Activated naive CD8-positive, alpha-beta T cell treated with anti-CD3 and anti-CD28 coated beads, Interleukin-2, amount 50 U/mL, for 24 hours (primary cell): Measurements from ENCODE around the gene NRM.
A peak's percentile ranks its signal among the peaks of the same experiment; 100 is the strongest.

Experiments
- ATAC-seq: fragments of 150-1000 bp; cut with Tn5 transposase; one replicate; pipeline ENCODE4 v1.10.0; 2021
- DNase-seq: peaks from one replicate; pipeline ENCODE4 v3.0.0; 2021
- H3K27ac Mint-ChIP-seq: one replicate; pipeline ENCODE4 v1.8.0; 2021; ENCODE audit warnings: mild to moderate bottlenecking, mixed read lengths
- H3K27me3 Mint-ChIP-seq: one replicate; pipeline ENCODE4 v1.8.0; 2021; ENCODE audit warnings: mixed read lengths
- H3K36me3 Mint-ChIP-seq: one replicate; pipeline ENCODE4 v1.8.0; 2021; ENCODE audit warnings: low read depth, mixed read lengths
- H3K4me1 Mint-ChIP-seq: one replicate; pipeline ENCODE4 v1.8.0; 2021; ENCODE audit warnings: mixed read lengths
- H3K4me3 Mint-ChIP-seq: one replicate; pipeline ENCODE4 v1.8.0; 2021; ENCODE audit warnings: mild to moderate bottlenecking, moderate library complexity, mixed read lengths
- H3K9me3 Mint-ChIP-seq: one replicate; pipeline ENCODE4 v1.8.0; 2021; ENCODE audit warnings: mixed read lengths

Gene NRM

GRCh38 chr6:30686908-30687658 is 3.7 kb downstream of the NRM start:
- Mint-ChIP-seq H3K4me1 (peaks cover 47% of the 10 kb centered on the region), H3K36me3 (peaks cover 40% of the 10 kb centered on the region), H3K27me3 (no peaks in the 10 kb centered on the region), H3K9me3 (no peaks in the 10 kb centered on the region), H3K27ac (peak overlapping the region; percentile 99), H3K4me3 (peak overlapping the region; percentile 100)
- DNase-seq (peak; percentile 89), ATAC-seq (peak; percentile 33)

GRCh38 chr6:30686009-30686907 is 4.5 kb downstream of the NRM start, which contains the start of gene PPP1R18:
Gene PPP1R18, minus strand, starts transcription at chr6:30686645. Its CDS starts 627 bp downstream, at chr6:30686018.
- peak within 1 kb of the TSS; percentile 100 for H3K4me3 Mint-ChIP-seq
- peaks cover 44% of the 10 kb centered on the region for H3K4me1 Mint-ChIP-seq
- H3K27ac Mint-ChIP-seq = peak within 1 kb of the TSS; percentile 99
- H3K36me3 Mint-ChIP-seq = peaks cover 47% of the 10 kb centered on the region
- ATAC-seq (peak; percentile 34), DNase-seq (peak; percentile 88)
- H3K9me3 Mint-ChIP-seq = no peaks in the 10 kb centered on the region
- H3K27me3 Mint-ChIP-seq = no peaks in the 10 kb centered on the region

- Mint-ChIP-seq H3K4me1 (peaks cover 43% of the 10 kb centered on the region), H3K36me3 (peaks cover 56% of the 10 kb centered on the region), H3K27me3 (no peaks in the 10 kb centered on the region), H3K27ac (peak overlapping the region; percentile 99), H3K9me3 (no peaks in the 10 kb centered on the region), H3K4me3 (peak overlapping the region; percentile 100)
- peak; percentile 29 for DNase-seq
- ATAC-seq = no peak
These were observed 5.4 kb downstream of the NRM start for GRCh38 chr6:30685157-30686008.

- peak overlapping the region; percentile 99 for H3K27ac Mint-ChIP-seq
- ATAC-seq (no peak), DNase-seq (peak; percentile 63)
- peaks cover 64% of the 10 kb centered on the region for H3K36me3 Mint-ChIP-seq
- H3K9me3 Mint-ChIP-seq = no peaks in the 10 kb centered on the region
- H3K4me1 Mint-ChIP-seq = peaks cover 43% of the 10 kb centered on the region
- peak overlapping the region; percentile 100 for H3K4me3 Mint-ChIP-seq
- no peaks in the 10 kb centered on the region for H3K27me3 Mint-ChIP-seq
These were observed 6.2 kb downstream of the NRM start for GRCh38 chr6:30684386-30685156.

GRCh38 chr6:30683980-30684338 is 6.8 kb downstream of the NRM start:
- Mint-ChIP-seq H3K9me3 (no peaks in the 10 kb centered on the region), H3K4me3 (peak overlapping the region; percentile 100), H3K27me3 (no peaks in the 10 kb centered on the region), H3K4me1 (peaks cover 43% of the 10 kb centered on the region), H3K27ac (peak overlapping the region; percentile 98), H3K36me3 (peaks cover 69% of the 10 kb centered on the region)
- ATAC-seq = no peak
- DNase-seq = no peak

GRCh38 chr6:30683183-30683979 is 7.4 kb downstream of the NRM start:
- ATAC-seq = no peak
- no peaks in the 10 kb centered on the region for H3K9me3 Mint-ChIP-seq
- H3K36me3 Mint-ChIP-seq = peaks cover 75% of the 10 kb centered on the region
- peak; percentile 19 for DNase-seq
- no peaks in the 10 kb centered on the region for H3K27me3 Mint-ChIP-seq
- peaks cover 42% of the 10 kb centered on the region for H3K4me1 Mint-ChIP-seq
- H3K27ac Mint-ChIP-seq = peak overlapping the region; percentile 98
- H3K4me3 Mint-ChIP-seq = peak overlapping the region; percentile 100

- Mint-ChIP-seq H3K36me3 (peaks cover 79% of the 10 kb centered on the region), H3K4me1 (peaks cover 36% of the 10 kb centered on the region), H3K27ac (peak overlapping the region; percentile 98), H3K27me3 (no peaks in the 10 kb centered on the region), H3K4me3 (peak overlapping the region; percentile 100), H3K9me3 (no peaks in the 10 kb centered on the region)
- ATAC-seq = peak; percentile 70
- DNase-seq = peak; percentile 88
These were observed 8.4 kb downstream of the NRM start for GRCh38 chr6:30682143-30683117.

- H3K4me1 Mint-ChIP-seq = peaks cover 38% of the 10 kb centered on the region
- H3K27me3 Mint-ChIP-seq = no peaks in the 10 kb centered on the region
- peak overlapping the region; percentile 98 for H3K27ac Mint-ChIP-seq
- H3K36me3 Mint-ChIP-seq = peaks cover 83% of the 10 kb centered on the region
- DNase-seq (no peak), ATAC-seq (no peak)
- H3K9me3 Mint-ChIP-seq = no peaks in the 10 kb centered on the region
- peak overlapping the region; percentile 100 for H3K4me3 Mint-ChIP-seq
These were observed 9.0 kb downstream of the NRM start for GRCh38 chr6:30681766-30682142.

- ATAC-seq = no peak
- H3K27ac Mint-ChIP-seq = peak overlapping the region; percentile 98
- no peaks in the 10 kb centered on the region for H3K27me3 Mint-ChIP-seq
- H3K36me3 Mint-ChIP-seq = peaks cover 81% of the 10 kb centered on the region
- DNase-seq = no peak
- peaks cover 38% of the 10 kb centered on the region for H3K4me1 Mint-ChIP-seq
- H3K4me3 Mint-ChIP-seq = peak overlapping the region; percentile 100
- H3K9me3 Mint-ChIP-seq = no peaks in the 10 kb centered on the region
These were observed 10.8 kb downstream of the NRM start for GRCh38 chr6:30679765-30680535.

GRCh38 chr6:30678964-30679726 is 11.6 kb downstream of the NRM start:
- Mint-ChIP-seq H3K4me1 (peaks cover 39% of the 10 kb centered on the region), H3K36me3 (peaks cover 75% of the 10 kb centered on the region), H3K9me3 (no peaks in the 10 kb centered on the region), H3K27me3 (no peaks in the 10 kb centered on the region), H3K27ac (peak overlapping the region; percentile 98), H3K4me3 (peak overlapping the region; percentile 100)
- DNase-seq (peak; percentile 95), ATAC-seq (peak; percentile 52)

- H3K4me3 Mint-ChIP-seq = peak overlapping the region; percentile 25
- peaks cover 2% of the 10 kb centered on the region for H3K27me3 Mint-ChIP-seq
- no peak for DNase-seq
- no peaks in the 10 kb centered on the region for H3K9me3 Mint-ChIP-seq
- no peak for ATAC-seq
- peaks cover 55% of the 10 kb centered on the region for H3K36me3 Mint-ChIP-seq
- no peak overlapping the region for H3K27ac Mint-ChIP-seq
- H3K4me1 Mint-ChIP-seq = peaks cover 41% of the 10 kb centered on the region
These were observed 14.0 kb downstream of the NRM start for GRCh38 chr6:30676660-30677285.
